ENCODE data around the gene KRTAP2-2.

The KRTAP2-2 gene

DNA sequence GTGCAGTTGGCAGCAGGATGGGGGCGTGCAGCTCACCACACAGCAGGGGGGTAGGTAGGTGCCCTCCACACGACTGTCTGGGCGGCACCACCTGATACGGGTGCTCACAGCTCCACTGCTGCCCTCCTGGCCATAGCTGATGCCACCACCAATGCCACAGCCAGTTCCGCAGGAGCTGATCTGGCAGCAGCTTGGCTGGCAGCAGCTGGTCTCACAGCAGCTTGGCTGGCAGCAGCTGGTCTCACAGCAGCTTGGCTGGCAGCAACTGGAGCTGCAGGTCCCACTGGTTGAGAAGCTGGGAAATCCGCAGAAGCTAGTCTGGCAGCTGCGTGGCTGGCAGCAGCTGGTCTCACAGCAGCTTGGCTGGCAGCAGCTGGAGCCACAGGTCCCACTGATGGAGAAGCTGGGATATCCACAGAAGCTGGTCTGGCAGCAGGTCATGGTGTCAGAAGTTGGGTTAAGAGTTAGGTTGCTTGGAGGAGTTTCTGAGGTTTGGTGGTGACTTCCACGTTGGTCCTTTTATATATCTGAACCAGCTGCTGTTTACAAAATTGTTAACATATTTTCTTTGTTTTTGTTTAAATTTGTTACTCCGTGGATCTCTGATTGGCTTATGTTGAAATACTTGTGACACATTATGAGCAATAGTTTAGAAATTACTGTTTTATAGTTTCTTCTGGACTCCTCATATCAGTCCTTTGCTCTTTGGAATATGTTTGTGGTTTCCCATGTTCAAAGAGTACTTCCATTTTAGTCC, 28.1 kb downstream of the KRTAP2-2 start, which contains the start of gene KRTAP1-5:
TSS of gene KRTAP1-5 (minus strand) at position 494 of the 757 bp plus-strand sequence. CDS start at position 441, 53 bp downstream.
- DNase-seq (ENCODE audit: low read depth in 4 of 4, low spot score in 1 of 4): no peak

DNA sequence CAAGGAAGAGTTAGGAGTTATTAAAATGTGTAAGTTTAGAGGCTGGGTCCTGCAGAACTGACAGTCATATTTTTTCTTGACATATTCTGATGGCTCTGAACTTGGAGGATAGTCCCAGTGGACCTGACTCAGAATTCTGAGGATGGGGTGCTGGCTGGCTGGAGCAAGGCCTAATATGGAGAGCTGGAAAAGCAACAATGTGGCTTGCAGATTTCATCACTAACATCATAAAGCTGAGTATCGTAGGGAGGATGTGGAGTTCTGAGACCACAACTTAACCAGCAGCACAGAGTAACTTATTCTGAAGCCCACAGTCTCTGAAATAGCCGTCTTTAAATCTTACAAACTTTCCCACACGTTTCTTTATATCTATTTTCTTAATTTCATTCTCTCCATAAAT, 30.3 kb downstream of the KRTAP2-2 start:
- no peak for DNase-seq (ENCODE audit: low read depth in 4 of 4, low spot score in 1 of 4)

DNA sequence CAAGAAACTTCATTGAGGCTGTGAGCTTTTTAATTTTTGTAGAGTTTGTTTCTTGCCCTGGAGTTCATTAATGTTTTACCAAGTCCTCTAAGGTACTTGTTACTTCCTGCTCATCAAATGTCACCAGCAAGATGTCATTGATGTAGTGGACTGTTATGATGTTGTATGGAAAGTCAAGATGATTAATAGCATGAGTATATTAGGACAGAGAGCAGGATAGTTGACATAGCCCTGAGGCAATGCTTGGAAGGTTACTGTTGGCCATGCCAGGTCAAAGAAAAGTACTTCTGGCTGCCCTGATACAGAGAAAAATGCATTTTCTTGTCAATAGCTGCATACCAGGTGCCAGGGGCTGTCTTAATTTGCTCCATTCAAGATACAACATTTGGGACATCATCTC, 34.7 kb downstream of the KRTAP2-2 start:
- DNase-seq (ENCODE audit: low read depth in 4 of 4, low spot score in 1 of 4): no peak

GRCh38 chr17:41019415-41019814, 35.6 kb downstream of the KRTAP2-2 start:
- no peak for DNase-seq (ENCODE audit: low read depth in 4 of 4, low spot score in 1 of 4)

DNA sequence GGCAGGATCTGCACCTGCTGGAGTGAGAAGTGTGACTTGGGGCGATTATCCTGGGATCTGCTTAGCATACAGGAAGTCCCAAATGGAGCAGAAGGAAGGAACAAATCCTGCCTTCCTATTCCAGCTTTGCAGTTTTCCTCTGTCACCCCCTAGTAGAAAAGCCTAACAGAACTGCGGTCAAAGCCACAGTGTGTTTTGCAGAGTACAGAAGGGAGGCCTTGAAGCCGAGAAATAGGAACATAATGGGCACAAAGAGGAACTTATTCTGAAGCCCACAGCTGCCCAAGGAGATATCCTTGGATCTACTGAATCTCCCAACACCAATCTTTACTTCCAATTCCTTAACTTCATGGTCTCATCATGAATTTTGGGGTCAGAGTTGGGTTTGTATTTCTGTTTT, 36.5 kb downstream of the KRTAP2-2 start:
- no peak for DNase-seq (ENCODE audit: low read depth in 4 of 4, low spot score in 1 of 4)

- no peak for DNase-seq (ENCODE audit: low read depth in 4 of 4, low spot score in 1 of 4)
Measured at GRCh38 chr17:41016578-41017215, 38.3 kb downstream of the KRTAP2-2 start.

GRCh38 chr17:41015454-41015853, 39.6 kb downstream of the KRTAP2-2 start:
- DNase-seq (ENCODE audit: low read depth in 4 of 4, low spot score in 1 of 4): no peak

DNA sequence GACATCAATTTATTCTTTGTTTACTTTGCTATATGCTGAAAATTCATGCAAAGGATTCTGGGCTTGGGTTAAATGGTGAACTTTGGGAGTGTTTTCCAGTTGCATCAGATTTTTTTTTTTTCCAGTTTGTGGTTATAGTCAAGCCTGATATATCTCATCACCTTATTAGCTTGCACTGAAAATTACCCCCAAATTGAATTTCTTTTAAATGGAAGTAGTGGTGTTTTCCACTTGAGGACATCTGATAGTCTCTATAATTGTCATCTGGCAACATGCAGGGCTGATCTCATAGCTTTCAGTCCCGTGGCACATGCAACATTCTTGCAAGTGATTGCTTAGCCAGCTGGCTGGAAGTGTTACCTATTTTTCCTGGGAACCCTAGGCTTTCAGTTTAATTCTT, 41.4 kb downstream of the KRTAP2-2 start:
- no peak for DNase-seq (ENCODE audit: low read depth in 4 of 4, low spot score in 1 of 4)

DNA sequence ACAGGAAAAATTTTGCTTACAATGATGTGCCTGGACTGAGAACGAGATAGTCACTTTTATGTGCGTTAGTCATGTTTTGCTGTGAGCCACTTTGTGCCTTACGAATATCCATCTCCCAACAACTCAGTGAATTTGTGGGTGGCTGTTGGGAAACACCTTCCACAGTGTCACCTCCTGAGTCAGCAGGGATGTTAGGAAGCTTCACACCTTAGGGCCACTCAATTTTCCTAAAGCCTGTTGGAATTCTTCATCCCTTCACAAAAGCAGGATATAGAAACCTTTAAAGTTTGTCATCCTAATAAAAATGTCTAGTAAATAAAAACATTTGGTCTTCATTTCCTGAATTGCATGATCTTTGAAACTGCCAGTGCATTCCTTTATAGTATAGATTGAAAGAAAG, 41.8 kb downstream of the KRTAP2-2 start:
- no peak for DNase-seq (ENCODE audit: low read depth in 4 of 4, low spot score in 1 of 4)

DNA sequence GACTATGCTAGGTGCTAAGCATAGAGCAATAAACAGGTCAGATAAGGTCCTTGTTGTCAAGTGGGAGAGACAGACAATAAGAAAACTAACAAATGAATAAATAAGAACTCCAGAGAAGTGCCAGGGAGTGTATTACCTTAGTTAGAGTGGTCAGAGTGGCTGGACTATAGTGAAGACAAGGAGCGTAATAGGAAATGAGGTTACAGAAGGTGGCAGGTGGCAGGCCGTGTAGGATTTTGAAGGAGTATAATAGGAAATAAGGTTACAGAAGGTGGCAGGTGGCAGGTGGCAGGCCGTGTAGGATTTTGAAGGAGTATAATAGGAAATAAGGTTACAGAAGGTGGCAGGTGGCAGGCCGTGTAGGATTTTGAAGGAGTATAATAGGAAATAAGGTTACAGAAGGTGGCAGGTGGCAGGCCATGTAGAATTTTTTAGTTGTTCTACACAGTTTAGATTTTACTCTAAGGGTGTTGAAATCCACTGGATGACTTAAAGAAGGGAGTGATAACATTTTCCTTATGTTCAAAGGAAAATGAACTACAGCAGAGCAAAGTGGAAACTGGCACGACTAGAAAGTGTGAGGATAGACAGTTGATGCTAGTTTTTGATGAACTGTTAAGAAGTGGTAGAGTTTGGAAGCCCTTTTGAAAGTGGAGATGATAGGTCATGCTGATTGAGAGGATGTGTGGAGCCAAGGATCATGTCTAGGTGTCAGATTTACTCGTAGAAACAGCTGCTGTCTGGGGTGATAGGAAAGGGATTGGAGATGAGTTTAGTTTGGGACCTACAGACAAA, 42.5 kb downstream of the KRTAP2-2 start:
- DNase-seq (ENCODE audit: low read depth in 4 of 4, low spot score in 1 of 4): no peak

DNA sequence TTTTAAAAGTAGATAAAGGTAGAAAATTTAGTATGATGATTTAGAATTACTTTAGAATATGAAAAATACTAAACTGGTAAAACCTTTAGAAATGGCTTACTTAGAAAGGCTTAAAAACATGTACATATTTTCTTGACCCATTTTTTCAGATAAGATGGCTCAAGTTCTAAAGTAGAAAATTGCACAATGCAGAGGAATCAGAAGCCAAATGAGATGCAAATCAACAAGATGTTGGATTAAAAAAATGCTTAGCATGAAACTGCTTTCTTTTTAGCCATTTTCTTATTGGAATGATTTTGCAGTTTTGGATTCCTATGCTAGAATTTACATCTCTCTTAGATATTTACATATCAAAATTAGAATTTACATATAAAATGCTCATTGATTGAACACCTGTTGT, 44.6 kb downstream of the KRTAP2-2 start:
- DNase-seq (ENCODE audit: low read depth in 4 of 4, low spot score in 1 of 4): no peak

- DNase-seq (ENCODE audit: low read depth in 4 of 4, low spot score in 1 of 4): no peak
Measured at GRCh38 chr17:41009936-41010335, 45.1 kb downstream of the KRTAP2-2 start.

- DNase-seq (ENCODE audit: low read depth in 4 of 4, low spot score in 1 of 4): no peak
Measured at GRCh38 chr17:41009301-41009760, 45.7 kb downstream of the KRTAP2-2 start.

GRCh38 chr17:41008811-41009210, 46.2 kb downstream of the KRTAP2-2 start, which contains the start of gene KRTAP3-1:
Gene KRTAP3-1 (minus strand): TSS chr17:41009128. CDS start chr17:41009074, 54 bp downstream.
- DNase-seq (ENCODE audit: low read depth in 4 of 4, low spot score in 1 of 4): no peak
